HG03045 (cell line): ENCODE results near the gene NIP7.
"Not testable (repeated sequence)": the region's sequence is repeated elsewhere in the genome, so short reads cannot be mapped to it uniquely, and the experiment has no call there.

Experiments
- ATAC-seq: cut with Tn5 transposase; IDR thresholded peaks from one replicate; pipeline ENCODE4 v1.9.1; 2021; ENCODE audit warnings: mild to moderate bottlenecking, moderate library complexity; ENCODE audit not compliant: unreplicated experiment

The NIP7 gene

GRCh38 chr16:69339289-69340094 lies at the start of gene NIP7, which contains the start of gene COG8:
TSS of gene NIP7 (plus strand) at chr16:69339772. CDS start at chr16:69339830, 58 bp downstream.
TSS of gene COG8 (minus strand) at chr16:69339564. CDS start at chr16:69339552, 12 bp downstream.
- peak; percentile 90 for ATAC-seq

- ATAC-seq, result not testable (repeated sequence)
Measured at GRCh38 chr16:69291657-69292056, 47.9 kb upstream of the NIP7 start.

- ATAC-seq, result no peak
Measured at GRCh38 chr16:69293401-69293800, 46.2 kb upstream of the NIP7 start.

GRCh38 chr16:69294051-69294450 lies 45.5 kb upstream of the NIP7 start:
- ATAC-seq, result no peak

- ATAC-seq, result not testable (repeated sequence)
Measured at GRCh38 chr16:69296771-69297170, 42.8 kb upstream of the NIP7 start.

GRCh38 chr16:69298261-69298660 lies 41.3 kb upstream of the NIP7 start:
- no peak for ATAC-seq

GRCh38 chr16:69301187-69301586 lies 38.4 kb upstream of the NIP7 start:
- ATAC-seq, result no peak

- ATAC-seq, result no peak
Measured at GRCh38 chr16:69301861-69302260, 37.7 kb upstream of the NIP7 start.

- ATAC-seq, result no peak
Measured at GRCh38 chr16:69302301-69302700, 37.3 kb upstream of the NIP7 start.

GRCh38 chr16:69306031-69306430 lies 33.5 kb upstream of the NIP7 start:
- ATAC-seq, result no peak

- no peak for ATAC-seq
Measured at GRCh38 chr16:69307091-69307490, 32.5 kb upstream of the NIP7 start.

GRCh38 chr16:69307856-69308255 lies 31.7 kb upstream of the NIP7 start:
- ATAC-seq, result no peak

- no peak for ATAC-seq
Measured at GRCh38 chr16:69309316-69309715, 30.3 kb upstream of the NIP7 start.

- peak; percentile 92 for ATAC-seq
Measured at GRCh38 chr16:69310653-69311532, 28.7 kb upstream of the NIP7 start, which contains the start of gene VPS4A. TSS of gene VPS4A (plus strand) at chr16:69311350. CDS start at chr16:69311512, 162 bp downstream.

GRCh38 chr16:69311533-69312387 lies 27.8 kb upstream of the NIP7 start:
- peak; percentile 52 for ATAC-seq

- ATAC-seq, result no peak
Measured at GRCh38 chr16:69313469-69313868, 26.1 kb upstream of the NIP7 start.

- ATAC-seq, result no peak
Measured at GRCh38 chr16:69314534-69314933, 25.0 kb upstream of the NIP7 start.

- no peak for ATAC-seq
Measured at GRCh38 chr16:69315486-69316311, 23.9 kb upstream of the NIP7 start.

GRCh38 chr16:69316595-69317034 lies 23.0 kb upstream of the NIP7 start:
- ATAC-seq, result no peak
